Activated CD8-positive, alpha-beta memory T cell treated with anti-CD3 and anti-CD28 coated beads, Interleukin-2, amount 50 U/mL, for 1 hour (primary cell): ENCODE measurements around the gene HAVCR2.

Source experiments
- DNase-seq: peaks from one replicate; pipeline ENCODE4 v3.0.0-alpha.2; 2020; ENCODE audit errors: extremely low read depth

Gene HAVCR2

DNA sequence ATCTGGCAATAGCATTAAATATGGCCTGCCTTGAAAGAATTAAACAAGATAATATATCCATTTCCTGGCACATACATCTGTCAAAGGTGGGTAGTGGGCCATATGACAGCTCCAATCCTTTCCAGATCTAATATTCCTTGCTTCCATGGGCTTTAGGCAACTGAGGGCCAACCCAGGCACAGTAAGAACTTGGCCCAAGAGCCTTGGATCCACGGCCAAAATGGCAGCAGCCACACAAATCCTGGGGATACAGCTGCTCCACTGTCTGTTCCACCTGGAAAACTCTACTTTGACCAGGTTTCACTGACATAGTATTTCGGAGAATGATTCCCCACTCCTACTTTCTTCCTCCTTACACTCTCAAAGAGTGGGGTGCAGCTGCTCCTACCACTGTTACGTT is 63.2 kb downstream of the HAVCR2 start:
- no peak for DNase-seq

DNA sequence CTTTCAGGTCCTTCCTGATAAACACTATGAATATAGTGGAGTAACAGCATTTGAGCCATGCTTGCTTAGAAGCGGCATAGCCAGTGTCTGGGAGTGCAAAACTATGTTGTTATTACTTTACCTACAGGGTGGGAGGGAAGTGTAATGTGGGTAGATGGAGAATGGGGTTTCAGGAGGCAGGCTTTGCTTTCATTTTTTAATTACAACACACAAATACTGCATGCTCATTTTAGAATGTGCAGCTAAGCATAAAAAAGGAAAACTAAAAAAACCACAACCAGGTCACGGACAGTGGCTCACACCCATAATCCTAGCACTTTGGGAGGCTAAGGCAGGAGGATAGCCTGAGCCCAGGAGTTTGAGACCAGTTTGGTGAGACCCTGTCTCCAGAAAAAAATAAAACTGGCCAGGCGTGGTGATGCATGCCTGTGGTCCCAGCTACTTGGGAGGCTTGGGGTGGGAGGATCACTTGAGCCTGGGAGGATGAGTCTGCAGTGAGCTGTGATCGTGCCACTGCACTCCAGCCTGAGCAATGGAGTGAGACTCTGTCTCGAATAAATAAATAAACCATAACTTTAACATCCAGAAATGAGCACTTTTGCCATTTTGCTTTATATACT is 70.2 kb downstream of the HAVCR2 start:
- DNase-seq = no peak
